Transverse colon (tissue), 4 donors: Measurements from ENCODE around the gene SKAP2. TPM values are rescaled to one million over a fixed set of nuclear protein-coding genes. Genes with fewer than 3 reads are reported as not detected.

Source experiments
- DNase-seq: peaks from one replicate; pipeline ENCODE4 v3.0.0-alpha.2; 2019
- H3K27ac ChIP-seq, 4 donors: fragments of 200-600 bp; sonication (generic); 2 replicates each; pipeline ENCODE4 v1.5.1; 2016 to 2018; ENCODE audit warnings: inconsistent platforms in 4 of 4
- H3K27me3 ChIP-seq: fragments of 200-600 bp; sonication (generic); 2 replicates; pipeline ENCODE4 v1.5.1; 2017; ENCODE audit warnings: inconsistent platforms
- H3K36me3 ChIP-seq, 4 donors: fragments of 200-600 bp; sonication (generic); 2 replicates each; pipeline ENCODE4 v1.5.1; 2017 to 2019; ENCODE audit warnings: inconsistent platforms in 4 of 4
- H3K4me1 ChIP-seq, 4 donors: fragments of 200-600 bp; sonication (generic); 2 replicates each; pipeline ENCODE4 v1.5.1; 2017 to 2020; ENCODE audit warnings: inconsistent platforms in 4 of 4
- H3K4me3 ChIP-seq, 4 donors: fragments of 200-600 bp; sonication (generic); 1 replicate in 1 of 4; 2 replicates in 3 of 4; pipeline versions ENCODE4 v1.5.1 to v1.6.1; 2017 to 2019; ENCODE audit warnings: inconsistent platforms in 4 of 4
- H3K9me3 ChIP-seq, 2 donors: fragments of 200-600 bp; sonication (generic); 2 replicates each; pipeline ENCODE4 v1.5.1; 2017 to 2019; ENCODE audit warnings: inconsistent platforms in 2 of 2
- CTCF ChIP-seq, 5 experiments: fragments of 200-600 bp in 3 of 5; fragments of 450-650 bp in 2 of 5; sonication (generic) in 3 of 5; IDR thresholded peaks; 1 replicate in 2 of 5; 2 replicates in 3 of 5; pipeline ENCODE4 v1.5.1; 2016 to 2017; ENCODE audit warnings: antibody characterized with exemption in 5 of 5, inconsistent platforms in 3 of 5, mild to moderate bottlenecking in 2 of 5, moderate library complexity in 1 of 5
- EP300 ChIP-seq: sonication (generic); formaldehyde crosslinking; IDR thresholded peaks from one replicate; pipeline ENCODE4 v1.6.1; 2017; ENCODE audit warnings: antibody characterized with exemption, low read depth
- POLR2A ChIP-seq: fragments of 450-650 bp; IDR thresholded peaks from one replicate; pipeline ENCODE4 v1.6.1; 2016; ENCODE audit warnings: antibody characterized with exemption, mild to moderate bottlenecking, moderate library complexity
- POLR2AphosphoS5 ChIP-seq, 3 donors: sonication (generic); formaldehyde crosslinking; IDR thresholded peaks; one replicate each; pipeline ENCODE4 v1.6.1; 2016; ENCODE audit warnings: antibody characterized with exemption in 3 of 3
- WGBS, 2 donors: methylation state at CpG; one replicate each; pipeline ENCODE4 v1.1.5; 2018; ENCODE audit warnings: low coverage in 1 of 2; 5-methylcytosine and 5-hydroxymethylcytosine counted together
- in situ Hi-C, 4 donors: fragments of 200-750 bp; cut with MboI; loops; one replicate each; pipeline versions ENCODE4 v1.15.0 to v1.15.1; 2017; ENCODE audit warnings: low sequenced_read_pairs in 3 of 4, low pct_ligation_motif_present in 1 of 4, low pct_unique_long_range_greater_than_20kb in 1 of 4
- intact Hi-C: fragments of 100-400 bp; cut with DNase I; formaldehyde crosslinking; loops from one replicate; pipeline ENCODE4 v1.15.1; 2023; ENCODE audit warnings: low total_unique reads
- total RNA-seq, 4 donors: library from RNA; depleted of rRNA; stranded (reverse); fragments of >200 nt; gene quantifications; one replicate each; pipeline ENCODE4 v1.1.0, GENCODE V29; 2016

SKAP2 gene
- total RNA-seq, 4 donors from 2014 or later: 2.6 to 35.2 (median 23.8) TPM

DNA sequence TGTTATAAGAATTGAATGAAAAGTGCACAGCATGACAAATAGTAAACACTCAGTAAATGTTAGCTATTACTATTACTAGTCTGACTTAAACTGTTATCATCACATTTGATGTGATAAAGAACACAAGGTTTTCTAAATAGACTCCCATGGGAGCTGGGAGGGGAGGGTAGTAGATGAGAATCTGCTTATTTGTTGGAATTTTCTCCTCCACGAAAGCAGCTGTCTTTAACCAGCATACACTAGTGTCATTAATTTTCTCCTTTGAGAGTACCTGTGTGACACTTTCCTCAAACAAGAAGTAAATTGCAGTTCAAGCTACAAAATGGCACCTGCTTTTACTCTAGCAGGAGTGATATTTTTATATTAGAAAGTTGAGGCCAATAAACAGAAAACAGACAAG, 200.1 kb downstream of the SKAP2 start:
- TF ChIP-seq EP300 (no peak), CTCF (IDR thresholded peaks at IDR 0.05) (no peak), POLR2AphosphoS5 (IDR thresholded peaks at IDR 0.05) (no peak), POLR2A (no peak)
- Histone ChIP-seq H3K27ac (no peak overlapping the region), H3K27me3 (no peaks in the 10 kb centered on the region), H3K36me3 (no peaks in the 10 kb centered on the region), H3K4me3 (no peak overlapping the region), H3K9me3 (no peaks in the 10 kb centered on the region), H3K4me1 (peaks cover 0 to 18% (median 0%) of the 10 kb centered on the region in 4 donors)
- no peak for DNase-seq
- in situ Hi-C loops (loop anchor here (10.0 to 25.0 kb wide), 4 partner anchors 289 to 777 kb away; no protein-coding TSS in a partner anchor), intact Hi-C loops (loop anchor here (5.0 to 10.0 kb wide), 2 partner anchors 279 to 1072 kb away; no protein-coding TSS in a partner anchor)
- WGBS, 2 donors: 85 to 86% methylated on average over 1 of the region's 1 CpG

GRCh38 chr7:26663874-26664273, 200.5 kb downstream of the SKAP2 start:
- H3K9me3 ChIP-seq: no peaks in the 10 kb centered on the region
- H3K4me1 ChIP-seq: peaks cover 0 to 18% (median 0%) of the 10 kb centered on the region in 4 donors
- H3K27me3 ChIP-seq: no peaks in the 10 kb centered on the region
- no peak overlapping the region for H3K27ac ChIP-seq
- no peak overlapping the region for H3K4me3 ChIP-seq
- DNase-seq: no peak
- in situ Hi-C loops (loop anchor here (10.0 to 25.0 kb wide), 4 partner anchors 289 to 777 kb away; no protein-coding TSS in a partner anchor), intact Hi-C loops (loop anchor here (5.0 to 10.0 kb wide), 2 partner anchors 279 to 1072 kb away; no protein-coding TSS in a partner anchor)
- TF ChIP-seq POLR2A: no peak
- no peak for TF ChIP-seq CTCF (IDR thresholded peaks at IDR 0.05)
- no peak for TF ChIP-seq EP300
- no peak for TF ChIP-seq POLR2AphosphoS5 (IDR thresholded peaks at IDR 0.05)
- WGBS, 2 donors: 92 to 95% methylated on average over 4 of the region's 4 CpGs
- H3K36me3 ChIP-seq: no peaks in the 10 kb centered on the region

DNA sequence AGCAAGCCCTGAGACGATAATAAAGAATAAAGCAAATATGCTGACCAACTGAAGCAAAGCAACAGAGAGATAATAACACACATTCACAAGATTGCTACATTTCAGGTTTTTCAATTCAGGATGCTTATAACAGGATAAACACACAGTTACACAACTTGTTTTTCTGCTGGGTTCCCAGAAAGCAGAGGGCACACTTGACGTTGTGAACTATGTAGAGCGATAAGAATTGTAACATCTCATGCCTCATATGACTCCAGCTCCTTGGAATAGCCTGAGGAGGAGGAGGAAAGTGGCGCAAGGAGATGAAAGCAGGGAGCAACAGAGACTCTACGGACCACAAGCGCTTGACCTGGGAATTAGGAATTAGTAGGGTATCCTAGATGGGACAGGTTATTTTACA, 201.7 kb downstream of the SKAP2 start:
- Histone ChIP-seq H3K4me1 (peaks cover 0 to 15% (median 0%) of the 10 kb centered on the region in 4 donors), H3K27me3 (no peaks in the 10 kb centered on the region), H3K36me3 (no peaks in the 10 kb centered on the region), H3K9me3 (no peaks in the 10 kb centered on the region), H3K27ac (no peak overlapping the region), H3K4me3 (no peak overlapping the region)
- WGBS, 2 donors: 93 to 96% methylated on average over 6 of the region's 6 CpGs
- DNase-seq: no peak
- TF ChIP-seq POLR2A: no peak
- no peak for TF ChIP-seq POLR2AphosphoS5 (IDR thresholded peaks at IDR 0.05)
- TF ChIP-seq EP300: no peak
- TF ChIP-seq CTCF (IDR thresholded peaks at IDR 0.05): no peak
- intact Hi-C loops: loop anchor here (5.0 to 10.0 kb wide), 2 partner anchors 278 to 1070 kb away; no protein-coding TSS in a partner anchor
- in situ Hi-C loops: loop anchor here (10.0 to 25.0 kb wide), 4 partner anchors 288 to 775 kb away; no protein-coding TSS in a partner anchor

DNA sequence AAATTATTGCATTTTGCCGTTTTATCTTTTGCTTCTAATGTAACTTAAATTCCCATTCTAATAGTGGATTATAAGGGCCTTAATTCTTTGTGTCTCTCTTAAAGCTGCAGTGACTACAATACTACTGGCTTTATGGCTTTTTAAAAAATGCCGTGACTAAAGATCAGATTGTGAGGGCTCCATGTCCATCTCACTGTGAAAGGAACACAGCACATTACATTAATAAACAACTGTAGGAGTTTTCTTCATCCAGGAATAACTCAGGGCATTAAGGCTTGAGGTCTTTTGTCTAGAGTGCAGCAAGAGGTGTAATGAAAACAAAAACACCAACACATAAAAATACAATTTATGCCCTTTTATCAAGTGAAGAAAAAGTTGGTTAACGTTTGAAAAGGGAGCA, 205.3 kb downstream of the SKAP2 start:
- intact Hi-C loops: no loop called here
- no peaks in the 10 kb centered on the region for H3K9me3 ChIP-seq

More for the DNA sequence above, 205.3 kb downstream of the SKAP2 start:
- H3K36me3 ChIP-seq: no peaks in the 10 kb centered on the region
- no peak overlapping the region for H3K27ac ChIP-seq
- no peak for DNase-seq
- in situ Hi-C loops: loop anchor here (25.0 kb wide), 2 partner anchors 572 to 772 kb away; no protein-coding TSS in a partner anchor
- no peaks in the 10 kb centered on the region for H3K4me1 ChIP-seq
- WGBS, 2 donors: 80 to 83% methylated on average over 3 of the region's 3 CpGs
- no peak for TF ChIP-seq EP300
- no peak for TF ChIP-seq CTCF (IDR thresholded peaks at IDR 0.05)
- no peak for TF ChIP-seq POLR2A
- H3K27me3 ChIP-seq: no peaks in the 10 kb centered on the region
- no peak overlapping the region for H3K4me3 ChIP-seq
